Brain pericyte (primary cell): ENCODE results near the gene CDC42EP5.
"Not testable (repeated sequence)": the region's sequence is repeated elsewhere in the genome, so short reads cannot be mapped to it uniquely, and the experiment has no call there.

Experiments used
- DNase-seq: peaks from one replicate; pipeline ENCODE4 v3.0.0-alpha.2; 2012; ENCODE audit warnings: low read depth, low spot score

Gene CDC42EP5

GRCh38 chr19:54489766-54490165 lies 16.7 kb upstream of the CDC42EP5 start:
- no peak for DNase-seq

GRCh38 chr19:54489341-54489740 lies 16.2 kb upstream of the CDC42EP5 start:
- no peak for DNase-seq

- DNase-seq = no peak
Measured at GRCh38 chr19:54485851-54486250, 12.8 kb upstream of the CDC42EP5 start.

GRCh38 chr19:54484451-54484850 lies 11.4 kb upstream of the CDC42EP5 start:
- no peak for DNase-seq

GRCh38 chr19:54482889-54483288 lies 9.8 kb upstream of the CDC42EP5 start:
- DNase-seq = no peak

GRCh38 chr19:54481326-54481930 lies 8.3 kb upstream of the CDC42EP5 start:
- DNase-seq = no peak

GRCh38 chr19:54480051-54480450 lies 7.0 kb upstream of the CDC42EP5 start:
- no peak for DNase-seq

GRCh38 chr19:54478677-54479266 lies 5.7 kb upstream of the CDC42EP5 start:
- no peak for DNase-seq

GRCh38 chr19:54477650-54478049 lies 4.6 kb upstream of the CDC42EP5 start:
- DNase-seq = no peak

GRCh38 chr19:54475706-54476105 lies 2.6 kb upstream of the CDC42EP5 start:
- no peak for DNase-seq

- no peak for DNase-seq
Measured at GRCh38 chr19:54473892-54474372, 836 bp upstream of the CDC42EP5 start.

GRCh38 chr19:54470991-54471782 lies 1.9 kb downstream of the CDC42EP5 start:
- no peak for DNase-seq

GRCh38 chr19:54470276-54470887 lies 2.7 kb downstream of the CDC42EP5 start:
- DNase-seq = no peak

GRCh38 chr19:54469496-54469934 lies 3.6 kb downstream of the CDC42EP5 start:
- no peak for DNase-seq

GRCh38 chr19:54466110-54466480 lies 7.0 kb downstream of the CDC42EP5 start:
- not testable (repeated sequence) for DNase-seq

- DNase-seq = no peak
Measured at GRCh38 chr19:54465426-54466109, 7.5 kb downstream of the CDC42EP5 start.

GRCh38 chr19:54464630-54465425 lies 8.3 kb downstream of the CDC42EP5 start:
- DNase-seq = no peak

- DNase-seq = no peak
Measured at GRCh38 chr19:54464044-54464629, 9.0 kb downstream of the CDC42EP5 start.

- DNase-seq = peak; percentile 92
Measured at GRCh38 chr19:54463531-54464043, 9.5 kb downstream of the CDC42EP5 start, which contains the start of gene LENG9. LENG9 (minus strand) TSS chr19:54463778; CDS start chr19:54463526, 252 bp downstream.
